ENCODE measurements around the gene GDPD2.

Gene GDPD2

DNA sequence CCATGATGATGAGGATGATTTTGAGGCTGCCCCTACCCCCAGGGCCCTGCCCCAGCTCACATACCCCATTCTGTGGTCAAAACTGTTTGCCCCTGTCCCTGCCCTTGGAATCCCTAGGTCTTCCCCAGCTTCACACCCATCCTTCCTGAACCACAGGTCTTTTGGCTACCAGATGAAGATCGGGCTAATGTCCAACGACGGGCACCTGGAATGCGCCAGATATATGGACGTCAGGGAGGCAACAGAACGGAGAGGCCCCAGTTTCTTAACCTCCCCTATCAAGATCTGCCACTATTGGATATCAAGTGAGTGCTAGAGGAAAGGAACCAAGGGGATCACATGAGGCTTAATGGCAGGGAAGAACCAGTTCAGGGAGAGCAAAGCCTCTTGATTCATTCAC, 6.6 kb downstream of the GDPD2 start:
- no peaks in the 10 kb centered on the region for H3K27me3 ChIP-seq (replicated peaks; ENCODE audit: insufficient read depth, low read length)
- no peak overlapping the region for H3K4me3 ChIP-seq (ENCODE audit: low read length)
- no peaks in the 10 kb centered on the region for H3K79me2 ChIP-seq (ENCODE audit: low read length)
- H3F3A ChIP-seq (ENCODE audit: insufficient read depth, low read length) = peaks cover 7% of the 10 kb centered on the region
- H3K9me3 ChIP-seq (replicated peaks; ENCODE audit: insufficient read depth, low read length) = no peaks in the 10 kb centered on the region
- H4K20me1 ChIP-seq (ENCODE audit: insufficient read depth, low read length) = no peaks in the 10 kb centered on the region
- no peaks in the 10 kb centered on the region for H3K9me2 ChIP-seq (replicated peaks; ENCODE audit: insufficient read depth, low read length)
- H3K4me2 ChIP-seq (ENCODE audit: low read depth, low read length) = no peak overlapping the region
- no peak for TF ChIP-seq EZH2phosphoT487 (IDR thresholded peaks at IDR 0.05; ENCODE audit: low read length)
- TF ChIP-seq EZH2 (optimal IDR thresholded peaks at IDR 0.05; ENCODE audit: low read depth, low read length) = no peak
- TF ChIP-seq, protein P1, sequence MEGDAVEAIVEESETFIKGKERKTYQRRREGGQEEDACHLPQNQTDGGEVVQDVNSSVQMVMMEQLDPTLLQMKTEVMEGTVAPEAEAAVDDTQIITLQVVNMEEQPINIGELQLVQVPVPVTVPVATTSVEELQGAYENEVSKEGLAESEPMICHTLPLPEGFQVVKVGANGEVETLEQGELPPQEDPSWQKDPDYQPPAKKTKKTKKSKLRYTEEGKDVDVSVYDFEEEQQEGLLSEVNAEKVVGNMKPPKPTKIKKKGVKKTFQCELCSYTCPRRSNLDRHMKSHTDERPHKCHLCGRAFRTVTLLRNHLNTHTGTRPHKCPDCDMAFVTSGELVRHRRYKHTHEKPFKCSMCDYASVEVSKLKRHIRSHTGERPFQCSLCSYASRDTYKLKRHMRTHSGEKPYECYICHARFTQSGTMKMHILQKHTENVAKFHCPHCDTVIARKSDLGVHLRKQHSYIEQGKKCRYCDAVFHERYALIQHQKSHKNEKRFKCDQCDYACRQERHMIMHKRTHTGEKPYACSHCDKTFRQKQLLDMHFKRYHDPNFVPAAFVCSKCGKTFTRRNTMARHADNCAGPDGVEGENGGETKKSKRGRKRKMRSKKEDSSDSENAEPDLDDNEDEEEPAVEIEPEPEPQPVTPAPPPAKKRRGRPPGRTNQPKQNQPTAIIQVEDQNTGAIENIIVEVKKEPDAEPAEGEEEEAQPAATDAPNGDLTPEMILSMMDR (IDR thresholded peaks at IDR 0.05; ENCODE audit: low read length) = no peak
- H3K4me1 ChIP-seq (ENCODE audit: low read length) = no peaks in the 10 kb centered on the region
- H3K9ac ChIP-seq (ENCODE audit: low read length) = no peak overlapping the region
- no peak overlapping the region for H2AFZ ChIP-seq (ENCODE audit: low read length)
- DNase-seq = no peak
- no peaks in the 10 kb centered on the region for H3K36me3 ChIP-seq (replicated peaks; ENCODE audit: insufficient read depth, low read length)
- no peak overlapping the region for H3K27ac ChIP-seq (ENCODE audit: low read length)

DNA sequence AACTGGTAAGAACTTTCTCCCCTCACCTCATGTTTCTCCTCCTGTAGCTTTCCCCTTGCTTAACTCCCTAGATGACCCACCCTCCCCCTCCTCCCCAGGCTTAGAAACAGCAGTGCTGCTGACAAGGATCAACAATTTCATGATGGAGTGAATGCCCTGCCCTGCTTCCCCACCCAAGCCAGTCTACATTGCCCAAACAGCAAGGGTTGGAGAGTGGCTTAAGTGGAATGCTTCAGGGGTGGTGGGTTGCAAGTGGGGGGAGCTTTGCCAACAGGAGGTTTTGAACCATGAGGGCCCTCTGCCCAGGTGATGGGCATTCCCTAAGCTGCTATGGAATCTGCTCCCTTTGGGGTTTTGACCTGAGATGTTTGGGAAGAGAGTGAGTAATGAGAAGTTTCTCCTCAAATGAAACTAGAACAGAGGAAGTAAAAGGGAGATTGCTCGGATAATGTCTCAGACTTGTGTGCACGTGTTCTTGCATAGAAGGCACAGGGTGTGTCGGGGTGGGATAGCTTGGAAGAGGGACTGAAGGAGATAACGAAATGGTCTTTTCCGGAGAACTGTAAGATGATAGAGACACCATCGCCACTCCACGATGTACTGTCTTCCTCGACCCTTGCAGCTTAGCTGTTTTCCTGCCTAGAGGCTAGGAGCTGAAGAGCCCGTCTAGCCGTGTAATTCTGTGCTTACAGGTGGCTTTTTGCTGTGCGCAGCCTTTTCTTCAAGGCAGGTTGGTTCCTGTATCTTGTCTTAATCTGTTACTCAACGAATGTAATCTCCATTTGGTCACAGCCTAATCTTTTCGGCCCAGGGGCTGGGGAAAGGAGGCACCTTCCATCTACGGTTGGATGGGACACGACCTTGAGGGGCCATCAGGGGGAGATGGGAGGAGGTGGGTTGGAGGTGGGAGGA, 10.1 kb downstream of the GDPD2 start:
- Histone ChIP-seq H3K9ac (ENCODE audit: low read length) (peak overlapping the region; percentile 91), H3K27me3 (replicated peaks; ENCODE audit: insufficient read depth, low read length) (no peaks in the 10 kb centered on the region), H3K4me2 (ENCODE audit: low read depth, low read length) (peak overlapping the region; percentile 52), H3K36me3 (replicated peaks; ENCODE audit: insufficient read depth, low read length) (no peaks in the 10 kb centered on the region), H3K79me2 (ENCODE audit: low read length) (no peaks in the 10 kb centered on the region), H3K4me3 (ENCODE audit: low read length) (peak overlapping the region; percentile 68), H3F3A (ENCODE audit: insufficient read depth, low read length) (peaks cover 22% of the 10 kb centered on the region), H2AFZ (ENCODE audit: low read length) (peak overlapping the region; percentile 55; the same call in 1 of the 2 replicates), H3K9me3 (replicated peaks; ENCODE audit: insufficient read depth, low read length) (no peaks in the 10 kb centered on the region), H3K4me1 (ENCODE audit: low read length) (peaks cover 28% of the 10 kb centered on the region), H4K20me1 (ENCODE audit: insufficient read depth, low read length) (no peaks in the 10 kb centered on the region), H3K9me2 (replicated peaks; ENCODE audit: insufficient read depth, low read length) (no peaks in the 10 kb centered on the region), H3K27ac (ENCODE audit: low read length) (peak overlapping the region; percentile 92)
- peak; percentile 45 for DNase-seq
- no peak for TF ChIP-seq EZH2 (optimal IDR thresholded peaks at IDR 0.05; ENCODE audit: low read depth, low read length)
- TF ChIP-seq EZH2phosphoT487 (IDR thresholded peaks at IDR 0.05; ENCODE audit: low read length) = no peak
- TF ChIP-seq, protein P1 (IDR thresholded peaks at IDR 0.05; ENCODE audit: low read length) = no peak

DNA sequence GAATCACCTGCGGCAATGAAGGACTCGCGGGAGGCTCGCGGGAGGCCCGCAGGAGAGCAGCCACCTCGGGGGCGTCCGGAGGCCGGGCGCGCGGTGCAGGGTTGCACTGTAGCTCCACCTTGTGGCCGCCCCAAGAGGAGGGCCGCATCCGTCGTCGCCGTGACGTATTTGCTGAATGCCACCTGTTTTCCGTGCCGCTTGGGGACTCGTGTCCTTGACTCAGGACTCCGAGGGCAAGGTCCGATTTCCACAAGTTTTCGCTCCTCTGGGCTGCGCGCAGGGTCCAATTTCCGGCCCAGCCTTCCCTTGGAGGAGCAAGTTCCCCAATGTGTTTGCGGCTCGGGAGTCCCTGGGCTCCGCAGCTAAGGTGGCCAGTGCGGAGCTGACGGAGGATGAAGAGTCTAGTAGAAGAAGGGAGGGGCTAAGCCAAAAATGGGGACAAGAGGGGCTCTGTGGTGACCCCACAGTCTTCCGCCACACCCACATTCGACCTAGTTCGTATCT, 10.8 kb downstream of the GDPD2 start:
- H3K27me3 ChIP-seq (replicated peaks; ENCODE audit: insufficient read depth, low read length) = no peaks in the 10 kb centered on the region
- peak overlapping the region; percentile 55; the same call in 1 of the 2 replicates for H2AFZ ChIP-seq (ENCODE audit: low read length)
- H3K9ac ChIP-seq (ENCODE audit: low read length) = peak overlapping the region; percentile 91
- H3K36me3 ChIP-seq (replicated peaks; ENCODE audit: insufficient read depth, low read length) = no peaks in the 10 kb centered on the region
- H3K9me3 ChIP-seq (replicated peaks; ENCODE audit: insufficient read depth, low read length) = no peaks in the 10 kb centered on the region
- H3K4me2 ChIP-seq (ENCODE audit: low read depth, low read length) = peak overlapping the region; percentile 52
- no peaks in the 10 kb centered on the region for H3K79me2 ChIP-seq (ENCODE audit: low read length)
- H3K9me2 ChIP-seq (replicated peaks; ENCODE audit: insufficient read depth, low read length) = no peaks in the 10 kb centered on the region
- peak overlapping the region; percentile 68 for H3K4me3 ChIP-seq (ENCODE audit: low read length)
- TF ChIP-seq EZH2phosphoT487 (IDR thresholded peaks at IDR 0.05; ENCODE audit: low read length) (no peak), EZH2 (optimal IDR thresholded peaks at IDR 0.05; ENCODE audit: low read depth, low read length) (no peak)
- TF ChIP-seq, protein P1 (IDR thresholded peaks at IDR 0.05; ENCODE audit: low read length) = peak; percentile 64
- peaks cover 28% of the 10 kb centered on the region for H3F3A ChIP-seq (ENCODE audit: insufficient read depth, low read length)
- H4K20me1 ChIP-seq (ENCODE audit: insufficient read depth, low read length) = no peaks in the 10 kb centered on the region
- peaks cover 34% of the 10 kb centered on the region for H3K4me1 ChIP-seq (ENCODE audit: low read length)
- DNase-seq = peak; percentile 72
- peak overlapping the region; percentile 92 for H3K27ac ChIP-seq (ENCODE audit: low read length)

Data from MM.1S (cell line).